KMS-11 (cell line): Measurements from ENCODE around the gene YIPF2.

ENCODE experiments used
- H2AFZ ChIP-seq: fragments of 200-600 bp; sonication (generic); 2 replicates; pipeline ENCODE4 v1.6.1; 2016; ENCODE audit warnings: antibody characterized with exemption, mixed run types, low read depth
- H3K27ac ChIP-seq: fragments of 200-600 bp; sonication (generic); 2 replicates; pipeline ENCODE4 v1.6.1; 2016; ENCODE audit warnings: mild to moderate bottlenecking, mixed run types
- H3K27me3 ChIP-seq: fragments of 200-600 bp; sonication (generic); 2 replicates; pipeline ENCODE4 v1.6.1; 2017; ENCODE audit warnings: mild to moderate bottlenecking, low read depth, mixed run types, moderate library complexity; ENCODE audit not compliant: insufficient read depth
- H3K36me3 ChIP-seq: fragments of 200-600 bp; sonication (generic); 2 replicates; pipeline ENCODE4 v1.6.1; 2017; ENCODE audit warnings: mild to moderate bottlenecking, mixed run types; ENCODE audit not compliant: insufficient read depth
- H3K4me1 ChIP-seq: fragments of 200-600 bp; sonication (generic); 2 replicates; pipeline ENCODE4 v1.6.1; 2016; ENCODE audit warnings: mild to moderate bottlenecking, low read depth, mixed run types; ENCODE audit not compliant: poor library complexity, severe bottlenecking
- H3K4me2 ChIP-seq: fragments of 200-600 bp; sonication (generic); 2 replicates; pipeline ENCODE4 v1.7.0; 2016; ENCODE audit warnings: mild to moderate bottlenecking, mixed run types
- H3K4me3 ChIP-seq: fragments of 200-600 bp; sonication (generic); IDR thresholded peaks from 2 replicates; pipeline ENCODE4 v1.6.1; 2017; ENCODE audit warnings: low read depth, low read length, mixed read lengths; ENCODE audit not compliant: insufficient read depth
- H3K79me2 ChIP-seq: fragments of 200-600 bp; sonication (generic); 2 replicates; pipeline ENCODE4 v1.6.1; 2016; ENCODE audit warnings: low read depth, mixed run types; ENCODE audit not compliant: insufficient read depth
- H3K9ac ChIP-seq: fragments of 200-600 bp; sonication (generic); 2 replicates; pipeline ENCODE4 v1.6.1; 2016; ENCODE audit warnings: mild to moderate bottlenecking, mixed run types
- H4K20me1 ChIP-seq: fragments of 200-600 bp; sonication (generic); 2 replicates; pipeline ENCODE4 v1.6.1; 2016; ENCODE audit warnings: mild to moderate bottlenecking, mixed run types; ENCODE audit not compliant: insufficient read depth
- CTCF ChIP-seq: fragments of 200-600 bp; sonication (generic); conservative IDR thresholded peaks from 2 replicates; pipeline ENCODE4 v1.6.1; 2017; ENCODE audit warnings: low read depth, mild to moderate bottlenecking, antibody characterized with exemption, low read length, moderate library complexity, mixed read lengths

Gene YIPF2

GRCh38 chr19:10915130-10916091 is 13.0 kb downstream of the YIPF2 start:
- Histone ChIP-seq H2AFZ (no peak overlapping the region), H3K4me3 (no peak overlapping the region), H3K4me2 (no peak overlapping the region), H3K4me1 (no peaks in the 10 kb centered on the region), H3K27me3 (no peaks in the 10 kb centered on the region), H3K36me3 (no peaks in the 10 kb centered on the region), H4K20me1 (no peaks in the 10 kb centered on the region), H3K9ac (no peak overlapping the region), H3K27ac (no peak overlapping the region), H3K79me2 (no peaks in the 10 kb centered on the region)
- TF ChIP-seq CTCF: no peak

- H3K9ac ChIP-seq: no peak overlapping the region
- no peak overlapping the region for H3K4me2 ChIP-seq
- H2AFZ ChIP-seq: no peak overlapping the region
- H3K4me3 ChIP-seq: no peak overlapping the region
- no peak for TF ChIP-seq CTCF
- H3K4me1 ChIP-seq: no peaks in the 10 kb centered on the region
- H3K27me3 ChIP-seq: no peaks in the 10 kb centered on the region
- H3K79me2 ChIP-seq: no peaks in the 10 kb centered on the region
- no peak overlapping the region for H3K27ac ChIP-seq
- no peaks in the 10 kb centered on the region for H3K36me3 ChIP-seq
- no peaks in the 10 kb centered on the region for H4K20me1 ChIP-seq
Observed at GRCh38 chr19:10913716-10914340, 14.6 kb downstream of the YIPF2 start.

- Histone ChIP-seq H3K9ac (no peak overlapping the region), H3K27ac (no peak overlapping the region), H3K4me3 (no peak overlapping the region), H3K27me3 (no peaks in the 10 kb centered on the region), H2AFZ (no peak overlapping the region), H3K4me2 (no peak overlapping the region), H3K79me2 (no peaks in the 10 kb centered on the region), H3K4me1 (no peaks in the 10 kb centered on the region), H4K20me1 (no peaks in the 10 kb centered on the region), H3K36me3 (no peaks in the 10 kb centered on the region)
- no peak for TF ChIP-seq CTCF
Observed at GRCh38 chr19:10912619-10913018, 15.8 kb downstream of the YIPF2 start.

- Histone ChIP-seq H3K4me2 (no peak overlapping the region), H3K9ac (no peak overlapping the region), H3K4me3 (no peak overlapping the region), H4K20me1 (no peaks in the 10 kb centered on the region), H2AFZ (no peak overlapping the region), H3K4me1 (no peaks in the 10 kb centered on the region), H3K36me3 (no peaks in the 10 kb centered on the region), H3K79me2 (no peaks in the 10 kb centered on the region), H3K27ac (no peak overlapping the region), H3K27me3 (no peaks in the 10 kb centered on the region)
- no peak for TF ChIP-seq CTCF
Observed at GRCh38 chr19:10911579-10912363, 16.7 kb downstream of the YIPF2 start.
